Measurements from ENCODE around the gene WFDC10A.

DNA sequence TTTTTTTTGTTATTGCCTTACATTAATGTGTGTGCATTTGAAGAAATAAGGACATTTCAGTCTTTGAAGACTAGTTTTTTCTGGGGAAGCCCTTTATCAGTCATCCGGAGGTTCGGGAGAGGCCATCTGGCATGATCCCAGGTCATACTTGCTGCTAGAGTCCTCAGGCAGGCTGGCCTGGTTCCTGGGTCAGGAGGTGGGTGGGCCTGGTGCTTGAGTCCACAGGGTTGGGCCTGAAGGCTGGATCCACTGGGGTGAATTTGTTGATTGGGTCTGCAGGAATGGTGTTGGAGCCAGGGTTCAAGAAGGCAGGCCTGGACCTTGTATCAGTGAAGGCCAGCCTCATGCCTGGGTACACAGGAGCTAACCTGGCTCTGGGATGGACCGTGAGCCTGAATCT is 17.3 kb downstream of the WFDC10A start:
- TF ChIP-seq ELF4 (IDR thresholded peaks at IDR 0.05) (no peak), NFRKB (IDR thresholded peaks at IDR 0.05) (no peak), LEF1 (IDR thresholded peaks at IDR 0.05; ENCODE audit: borderline replicate concordance) (no peak), SP1 (IDR thresholded peaks at IDR 0.05) (no peak), HDGF (IDR thresholded peaks at IDR 0.05; ENCODE audit: borderline replicate concordance) (no peak)
